ENCODE data around the gene RBMS3.
"Not testable (repeated sequence)": the region's sequence is repeated elsewhere in the genome, so short reads cannot be mapped to it uniquely, and the experiment has no call there.

Gene RBMS3

DNA sequence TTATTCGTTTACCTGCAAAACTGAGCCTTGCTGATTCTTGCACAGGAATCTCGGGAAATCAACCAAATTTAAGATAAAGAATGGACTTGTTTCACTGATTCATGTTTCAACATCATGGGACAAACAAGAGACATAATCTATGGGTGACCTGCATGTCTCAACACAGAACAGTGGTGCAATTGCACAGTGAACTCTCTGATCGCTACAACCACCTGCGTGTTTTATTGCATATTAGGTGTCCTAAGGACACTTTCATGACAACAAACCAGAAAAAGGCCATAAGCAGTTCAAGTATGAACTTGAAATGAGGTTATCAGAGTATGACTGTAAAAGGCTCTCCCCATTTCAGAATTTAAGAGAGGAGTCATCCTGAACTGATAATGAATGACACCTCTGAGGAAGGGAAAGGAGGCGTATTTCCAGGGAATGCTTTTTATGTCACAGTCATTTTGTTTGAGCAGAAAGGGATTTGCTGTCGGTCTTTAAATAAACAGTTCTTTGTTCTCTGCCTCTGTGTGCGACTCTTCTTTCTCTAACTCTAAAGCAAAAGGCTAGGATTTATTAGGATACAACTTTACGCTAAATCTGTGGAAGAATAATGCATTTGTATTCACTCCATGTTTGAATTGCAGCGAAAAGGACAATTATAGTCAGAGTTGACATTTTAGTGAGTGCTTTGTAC lies 167.2 kb downstream of the RBMS3 start:
- no peak for DNase-seq
- in situ Hi-C loops (cut with HindIII; ENCODE audit: low pct_ligation_motif_present, low pct_unique_long_range_greater_than_20kb, low sequenced_read_pairs), result no loop called here

DNA sequence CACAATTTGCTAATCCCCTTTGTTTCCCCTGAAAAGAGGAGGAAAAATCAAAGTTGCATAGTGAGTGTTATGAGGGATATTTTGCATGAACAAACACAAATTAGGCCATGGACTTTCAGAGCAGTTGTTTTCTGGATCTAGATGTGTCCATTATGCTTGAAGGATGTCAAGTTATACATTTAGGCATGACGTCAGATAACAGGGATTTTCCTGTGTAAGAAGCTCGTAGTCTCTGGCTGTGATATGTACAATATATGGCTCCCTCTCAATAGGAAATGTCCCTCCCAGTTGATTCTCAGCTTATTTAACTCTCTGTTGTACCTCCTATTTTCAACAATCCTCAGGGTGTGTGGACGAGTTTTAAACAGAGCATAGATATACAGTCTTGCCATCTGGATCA lies 171.0 kb downstream of the RBMS3 start:
- in situ Hi-C loops (cut with HindIII; ENCODE audit: low pct_ligation_motif_present, low pct_unique_long_range_greater_than_20kb, low sequenced_read_pairs), result no loop called here

DNA sequence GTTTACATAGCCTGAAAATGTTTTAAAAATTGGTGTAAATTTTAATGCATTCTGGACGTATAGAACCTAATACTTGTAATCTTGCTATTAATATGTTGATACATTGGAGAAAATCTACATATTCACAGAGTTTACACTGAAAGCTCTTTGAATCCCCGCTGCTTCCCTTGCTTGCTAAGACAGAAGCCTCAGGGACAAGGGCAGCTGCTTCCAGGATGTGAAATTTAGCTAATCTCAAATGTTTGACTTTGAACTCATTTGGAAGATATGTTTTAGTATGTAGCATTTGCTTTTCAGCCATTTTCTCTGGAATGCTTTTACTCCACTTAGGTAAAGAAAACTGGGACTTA lies 172.0 kb downstream of the RBMS3 start:
- in situ Hi-C loops (cut with HindIII; ENCODE audit: low pct_ligation_motif_present, low pct_unique_long_range_greater_than_20kb, low sequenced_read_pairs), result no loop called here

More for the DNA sequence above, 171.0 kb downstream of the RBMS3 start:
- DNase-seq, result no peak

DNA sequence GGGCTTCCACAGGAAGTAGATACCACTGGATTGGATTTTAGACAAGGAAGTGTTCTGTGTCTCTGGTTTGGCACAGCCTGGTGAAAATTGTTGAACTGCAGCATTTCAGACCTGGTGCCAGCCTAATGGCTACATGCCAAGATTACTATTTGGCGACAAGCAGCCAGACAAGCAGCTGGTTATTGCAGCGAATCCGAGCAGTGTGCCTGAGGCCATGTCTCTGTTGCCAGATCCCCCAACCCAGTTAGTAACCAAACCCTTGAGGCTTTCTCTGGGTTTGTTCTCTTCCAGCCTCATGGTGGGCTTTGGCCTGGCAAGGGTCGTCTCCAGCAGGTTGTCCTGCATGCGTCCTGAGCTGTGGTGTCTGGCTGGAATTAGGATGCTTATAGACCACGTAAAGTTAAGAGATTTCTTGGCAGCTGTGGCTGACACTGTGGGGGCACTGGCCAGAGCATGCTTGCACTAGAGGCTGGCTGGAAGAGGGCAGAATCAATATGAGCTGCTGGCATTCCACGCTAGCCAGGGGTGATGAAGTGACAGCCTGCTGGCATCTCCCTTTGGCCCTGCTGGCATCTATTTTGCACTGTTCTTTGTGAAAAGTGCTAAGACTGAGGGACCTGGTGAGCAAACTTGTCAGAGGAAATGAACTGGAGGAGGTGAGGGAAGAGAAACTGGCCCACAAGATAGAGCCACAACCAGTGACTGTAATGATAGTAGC lies 172.6 kb downstream of the RBMS3 start:
- in situ Hi-C loops (cut with HindIII; ENCODE audit: low pct_ligation_motif_present, low pct_unique_long_range_greater_than_20kb, low sequenced_read_pairs), result no loop called here
- DNase-seq, result peak; percentile 40

More for the DNA sequence above, 172.0 kb downstream of the RBMS3 start:
- DNase-seq, result no peak

DNA sequence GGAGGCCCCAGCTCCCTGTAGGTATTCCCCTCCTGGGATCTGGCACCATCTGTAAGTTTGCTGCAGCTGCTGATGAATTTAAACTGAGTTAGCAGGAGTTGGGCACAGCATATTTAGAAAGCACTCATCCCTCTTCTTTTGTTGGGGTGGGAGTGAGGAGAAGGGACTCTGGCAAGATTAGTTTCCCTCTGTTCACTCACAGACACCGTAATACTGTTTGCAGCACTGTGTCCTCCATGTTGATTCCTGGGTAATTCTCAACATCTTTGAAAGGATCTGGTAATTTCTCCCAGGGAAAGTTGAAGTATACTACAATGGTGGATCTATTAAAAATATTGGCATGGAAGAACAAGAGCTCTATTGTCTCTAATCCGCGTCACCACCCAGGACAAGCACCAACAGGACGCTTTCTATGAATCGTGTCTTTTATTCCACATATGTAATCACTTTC lies 173.3 kb downstream of the RBMS3 start:
- in situ Hi-C loops (cut with HindIII; ENCODE audit: low pct_ligation_motif_present, low pct_unique_long_range_greater_than_20kb, low sequenced_read_pairs), result no loop called here
- DNase-seq, result no peak

DNA sequence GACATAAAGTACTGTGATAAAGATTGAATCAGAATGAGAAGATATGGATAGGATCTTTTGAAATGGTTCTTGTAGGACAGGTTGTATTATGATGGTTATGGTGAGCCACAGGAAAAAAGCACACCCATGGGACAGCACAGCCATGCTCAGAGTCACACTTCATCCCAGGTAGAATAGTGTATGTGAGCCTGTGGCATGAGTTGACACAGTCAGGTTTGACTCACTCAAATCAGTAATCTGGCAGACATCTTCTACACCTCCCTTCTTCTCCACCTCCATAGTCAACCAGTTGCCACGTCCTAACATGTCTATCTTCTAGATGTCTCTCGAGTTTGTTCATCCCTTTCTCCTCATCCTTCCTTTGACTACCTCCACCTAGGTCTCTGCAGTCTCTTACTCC lies 176.0 kb downstream of the RBMS3 start:
- in situ Hi-C loops (cut with HindIII; ENCODE audit: low pct_ligation_motif_present, low pct_unique_long_range_greater_than_20kb, low sequenced_read_pairs), result no loop called here
- no peak for DNase-seq

DNA sequence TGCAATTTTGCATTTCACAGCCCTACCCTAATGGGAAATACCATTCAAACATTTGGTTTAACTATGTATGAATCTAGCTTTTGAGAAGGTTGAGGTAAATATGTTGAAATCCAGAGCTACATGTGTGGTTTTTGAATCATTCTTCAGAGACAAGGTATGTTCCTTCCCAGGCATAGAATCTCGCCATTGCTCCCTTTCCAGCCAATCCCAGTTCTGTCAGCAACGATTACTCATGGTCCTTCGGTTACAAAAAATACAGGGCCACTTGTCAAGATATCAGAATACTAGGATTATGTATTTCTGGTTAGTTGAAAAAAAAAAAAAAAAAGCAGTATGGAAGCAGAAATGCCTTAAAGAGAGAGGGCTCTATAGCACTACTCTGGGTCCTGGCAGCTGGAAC lies 182.4 kb downstream of the RBMS3 start:
- DNase-seq, result no peak
- in situ Hi-C loops (cut with HindIII; ENCODE audit: low pct_ligation_motif_present, low pct_unique_long_range_greater_than_20kb, low sequenced_read_pairs), result no loop called here

DNA sequence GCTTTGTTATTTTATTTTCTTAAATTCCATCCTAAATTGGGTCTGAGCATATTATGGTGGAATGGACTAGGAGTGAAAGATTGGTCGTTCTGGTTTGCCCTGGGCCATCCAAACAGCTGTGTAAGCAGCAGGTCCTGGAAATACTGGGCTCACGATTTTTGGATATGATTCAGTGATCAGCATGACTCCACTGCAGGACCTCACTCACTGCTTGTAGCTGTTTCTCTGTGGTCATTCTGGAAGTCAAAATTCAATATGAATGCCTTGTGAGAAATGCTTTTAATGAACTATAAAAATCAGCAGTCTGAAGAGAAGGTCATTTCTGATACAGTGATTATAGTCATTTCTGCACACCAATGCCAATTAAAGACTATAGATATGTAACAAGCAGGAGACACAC lies 185.0 kb downstream of the RBMS3 start:
- in situ Hi-C loops (cut with HindIII; ENCODE audit: low pct_ligation_motif_present, low pct_unique_long_range_greater_than_20kb, low sequenced_read_pairs), result no loop called here
- peak; percentile 4 for DNase-seq

DNA sequence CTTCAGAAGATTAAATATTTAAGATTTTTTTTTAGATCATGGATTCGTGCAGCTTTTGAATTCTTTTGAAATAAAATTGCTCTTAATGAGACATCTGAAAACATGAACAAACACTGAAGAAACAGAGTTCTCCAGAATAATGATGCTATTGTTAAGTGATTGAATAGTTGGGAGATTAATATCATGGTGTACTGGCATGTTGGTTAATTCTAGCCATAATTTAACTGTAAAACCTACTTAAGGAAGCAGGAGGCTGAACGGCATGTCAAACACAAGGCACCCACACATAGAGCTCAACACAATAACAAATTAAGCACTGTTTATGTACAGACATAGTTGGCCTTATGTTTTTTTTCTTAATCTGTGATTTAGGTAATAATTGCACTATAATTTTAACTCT lies 185.6 kb downstream of the RBMS3 start:
- DNase-seq, result no peak
- in situ Hi-C loops (cut with HindIII; ENCODE audit: low pct_ligation_motif_present, low pct_unique_long_range_greater_than_20kb, low sequenced_read_pairs), result no loop called here

DNA sequence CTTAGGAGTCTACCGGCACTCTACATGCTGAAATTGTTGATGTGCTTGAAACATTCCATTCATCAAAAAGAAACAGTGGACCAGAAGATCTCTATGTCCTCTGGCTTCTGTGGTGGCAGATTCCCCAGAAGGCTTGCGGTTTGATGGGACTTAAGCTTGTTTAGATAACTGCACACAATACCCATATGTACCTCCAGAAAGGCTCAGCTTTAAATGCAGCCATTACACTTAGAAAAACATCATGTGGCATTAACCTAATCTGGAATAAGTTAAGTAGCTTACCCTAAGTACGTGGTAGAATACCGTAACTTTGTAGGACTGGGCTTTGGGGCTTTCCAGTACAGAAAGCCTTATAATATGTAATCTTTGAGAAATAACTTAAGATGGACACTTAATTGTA lies 187.3 kb downstream of the RBMS3 start:
- in situ Hi-C loops (cut with HindIII; ENCODE audit: low pct_ligation_motif_present, low pct_unique_long_range_greater_than_20kb, low sequenced_read_pairs), result no loop called here
- no peak for DNase-seq

DNA sequence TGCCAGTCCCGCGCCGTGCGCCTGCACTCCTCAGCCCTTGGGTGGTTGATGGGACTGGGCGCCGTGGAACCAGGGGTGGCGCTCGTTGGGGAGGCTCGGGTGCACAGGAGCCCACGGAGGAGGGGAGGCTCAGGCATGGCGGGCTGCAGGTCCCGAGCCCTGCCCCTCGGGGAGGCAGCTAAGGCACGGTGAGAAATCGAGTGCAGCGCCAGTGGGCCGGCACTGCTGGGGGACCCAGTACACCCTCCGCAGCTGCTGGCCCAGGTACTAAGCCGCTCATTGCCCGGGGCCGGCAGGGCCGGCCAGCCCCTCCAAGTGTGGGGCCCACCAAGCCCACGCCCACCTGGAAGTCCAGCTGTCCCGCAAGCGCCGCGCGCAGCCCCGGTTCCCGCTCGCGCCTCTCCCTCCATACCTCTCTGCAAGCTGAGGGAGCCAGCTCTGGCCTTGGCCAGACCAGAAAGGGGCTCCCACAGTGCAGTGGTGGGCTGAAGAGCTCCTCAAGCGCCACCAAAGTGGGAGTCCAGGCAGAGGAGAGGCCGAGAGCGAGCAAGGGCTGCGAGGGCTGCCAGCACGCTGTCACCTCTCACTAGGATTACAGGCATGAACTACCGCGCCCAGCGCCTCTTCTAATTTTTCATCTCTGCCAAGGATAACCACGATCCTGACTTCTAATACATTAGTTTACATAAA lies 192.8 kb downstream of the RBMS3 start:
- in situ Hi-C loops (cut with HindIII; ENCODE audit: low pct_ligation_motif_present, low pct_unique_long_range_greater_than_20kb, low sequenced_read_pairs); DNase-seq: not testable (repeated sequence)

DNA sequence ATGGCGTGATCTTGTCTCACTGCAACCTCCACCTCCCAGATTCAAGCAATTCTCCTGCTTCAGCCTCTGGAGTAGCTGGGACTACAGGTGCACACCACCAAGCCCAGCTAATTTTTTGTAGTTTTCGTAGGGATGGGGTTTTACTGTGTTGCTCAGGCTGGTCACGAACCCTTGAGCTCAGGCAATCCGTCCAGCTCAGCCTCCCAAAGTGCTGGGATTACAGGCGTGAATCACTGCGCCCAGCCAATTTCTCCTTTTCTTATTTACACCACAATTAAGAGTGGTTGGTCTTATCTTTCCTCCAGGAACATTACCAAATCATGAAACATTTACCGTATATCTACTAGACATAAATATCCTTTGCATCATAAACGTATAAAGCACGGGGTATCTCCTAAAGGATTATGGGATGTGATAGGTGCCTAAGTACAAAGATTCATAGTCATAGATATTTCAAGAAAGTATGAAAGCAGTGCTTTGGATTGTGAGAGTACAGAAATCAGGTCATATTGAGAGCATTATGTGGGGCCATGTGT lies 194.5 kb downstream of the RBMS3 start:
- no peak for DNase-seq
- in situ Hi-C loops (cut with HindIII; ENCODE audit: low pct_ligation_motif_present, low pct_unique_long_range_greater_than_20kb, low sequenced_read_pairs), result no loop called here

DNA sequence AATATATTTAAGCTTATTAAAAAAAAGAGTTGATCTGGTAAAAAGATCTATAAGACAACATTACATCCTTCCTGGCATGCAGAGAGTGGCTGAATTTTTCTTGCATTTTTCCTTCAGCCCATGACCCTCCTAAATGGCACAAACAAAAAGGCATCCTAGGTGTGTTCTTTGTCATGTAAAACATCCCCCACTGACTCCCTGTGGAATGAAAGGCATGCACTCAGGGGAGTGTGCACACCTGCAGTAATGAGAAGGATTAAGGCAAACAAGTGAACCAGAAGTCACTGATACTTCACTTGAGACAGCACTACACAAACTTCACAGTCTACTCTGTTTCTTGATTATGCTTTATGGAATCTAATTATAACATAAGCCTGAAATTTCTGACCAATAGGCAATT lies 195.0 kb downstream of the RBMS3 start:
- DNase-seq, result no peak
- in situ Hi-C loops (cut with HindIII; ENCODE audit: low pct_ligation_motif_present, low pct_unique_long_range_greater_than_20kb, low sequenced_read_pairs), result no loop called here

DNA sequence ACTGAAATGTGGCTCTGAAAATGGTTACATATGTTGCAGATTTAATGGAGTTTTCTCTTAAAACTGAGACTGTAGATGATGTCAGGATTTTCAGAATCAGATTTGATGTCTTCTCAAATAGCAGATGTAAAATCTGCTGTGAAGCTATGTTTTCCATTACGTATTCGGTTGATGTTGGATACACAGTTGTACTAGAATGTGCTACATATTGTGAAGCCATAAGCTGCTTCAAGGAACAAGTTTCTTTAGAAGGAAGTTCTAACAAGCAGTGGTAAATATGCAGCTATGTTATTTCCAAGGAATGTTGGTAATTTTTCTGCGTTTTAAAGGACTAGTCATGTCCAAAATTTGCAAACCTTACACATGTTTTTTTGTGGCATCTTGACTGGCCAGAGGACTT lies 197.7 kb downstream of the RBMS3 start:
- DNase-seq, result no peak
- in situ Hi-C loops (cut with HindIII; ENCODE audit: low pct_ligation_motif_present, low pct_unique_long_range_greater_than_20kb, low sequenced_read_pairs), result no loop called here

DNA sequence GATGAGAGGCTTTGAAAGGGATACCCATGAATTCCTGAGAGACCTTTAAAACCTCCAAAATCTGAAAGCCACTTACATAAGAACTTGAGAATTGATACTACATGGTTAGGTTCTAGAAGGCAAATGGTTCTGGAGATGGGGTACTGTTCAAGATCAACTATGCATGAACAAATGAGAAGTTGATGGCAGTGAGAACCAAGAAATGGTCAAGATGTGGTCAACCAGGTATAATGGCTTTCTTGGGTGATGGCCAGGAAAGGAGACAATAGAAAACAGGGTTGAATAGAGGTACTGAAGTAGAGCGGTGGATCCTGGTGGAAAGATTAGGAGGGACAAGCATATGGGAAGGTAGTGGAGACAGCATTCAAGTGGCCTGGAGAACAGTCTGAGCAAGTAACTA lies 200.4 kb downstream of the RBMS3 start:
- in situ Hi-C loops (cut with HindIII; ENCODE audit: low pct_ligation_motif_present, low pct_unique_long_range_greater_than_20kb, low sequenced_read_pairs), result no loop called here
- DNase-seq, result no peak

DNA sequence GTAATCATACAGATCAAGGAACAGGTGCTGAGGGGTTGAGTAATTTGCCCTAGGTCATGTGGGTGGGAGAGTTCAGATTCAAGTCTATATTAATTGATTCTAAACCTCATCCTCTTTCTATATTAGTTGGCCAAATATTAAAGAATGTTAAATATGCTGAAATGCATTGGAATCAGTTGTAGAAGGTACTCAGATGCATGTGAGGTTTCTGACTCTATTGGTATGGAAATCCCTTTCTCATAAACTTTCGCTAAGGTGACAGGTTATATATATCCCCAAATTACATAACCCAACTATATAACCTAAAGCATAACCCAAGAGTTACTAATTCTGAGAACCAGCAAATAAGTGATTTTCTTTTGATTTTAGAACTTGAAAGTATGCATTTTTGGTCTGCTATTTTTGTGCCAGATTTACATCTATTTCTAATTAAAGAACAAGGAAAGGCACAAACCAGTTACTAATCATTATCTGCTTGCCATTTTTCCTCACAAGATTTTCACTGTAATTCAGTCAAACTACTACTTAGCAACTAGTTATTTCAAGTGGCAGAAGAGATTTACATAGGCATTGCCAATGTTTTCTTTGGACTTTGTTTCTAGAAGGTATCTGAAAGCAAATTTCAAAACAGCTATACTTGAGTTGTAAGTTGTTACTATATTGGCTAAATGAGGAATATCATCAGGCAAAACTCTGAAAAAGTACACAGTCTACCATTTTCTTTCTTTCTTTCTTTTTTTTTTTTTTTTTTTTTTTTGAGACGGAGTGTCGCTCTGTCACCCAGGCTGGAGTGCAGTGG lies 201.3 kb downstream of the RBMS3 start:
- in situ Hi-C loops (cut with HindIII; ENCODE audit: low pct_ligation_motif_present, low pct_unique_long_range_greater_than_20kb, low sequenced_read_pairs), result no loop called here
- no peak for DNase-seq

DNA sequence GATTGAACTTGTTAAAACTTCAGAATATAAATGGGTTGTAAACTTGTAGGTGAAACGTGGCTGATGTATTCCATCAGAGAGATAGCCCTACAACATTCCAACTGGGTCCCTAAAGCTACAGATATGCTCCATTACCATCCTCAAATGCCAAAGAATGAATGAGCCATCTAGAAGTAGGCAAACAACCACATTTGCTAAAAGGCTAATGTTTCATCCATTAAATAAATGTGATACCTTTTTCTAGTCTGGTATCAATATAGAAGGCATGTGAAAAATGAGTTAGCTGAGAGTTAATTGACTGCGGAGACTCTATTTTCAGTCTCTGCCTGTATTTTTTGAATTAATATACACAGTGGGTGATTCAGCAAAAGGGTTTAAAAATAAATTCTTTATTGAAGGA lies 203.8 kb downstream of the RBMS3 start:
- no peak for DNase-seq
- in situ Hi-C loops (cut with HindIII; ENCODE audit: low pct_ligation_motif_present, low pct_unique_long_range_greater_than_20kb, low sequenced_read_pairs), result no loop called here

DNA sequence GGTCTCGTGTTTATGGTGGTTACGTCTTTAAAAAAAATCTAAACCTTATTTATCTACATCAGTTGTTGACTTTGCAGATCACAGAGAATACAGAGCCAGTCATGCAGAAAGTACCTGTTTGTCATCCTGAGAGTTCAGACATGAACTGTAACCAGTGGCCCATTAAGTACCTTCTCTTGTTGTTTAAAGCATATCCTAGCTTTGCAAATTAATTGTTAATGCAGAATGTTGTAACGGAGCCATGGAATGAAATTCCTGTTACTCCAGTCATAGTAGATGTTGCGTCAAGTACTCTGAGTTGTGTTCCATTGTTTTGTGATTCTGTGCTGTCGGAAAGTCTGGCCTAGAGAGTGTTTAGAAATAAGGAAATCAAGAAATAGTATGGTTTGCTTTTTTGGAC lies 205.2 kb downstream of the RBMS3 start:
- peak; percentile 77 for DNase-seq
- in situ Hi-C loops (cut with HindIII; ENCODE audit: low pct_ligation_motif_present, low pct_unique_long_range_greater_than_20kb, low sequenced_read_pairs), result no loop called here

DNA sequence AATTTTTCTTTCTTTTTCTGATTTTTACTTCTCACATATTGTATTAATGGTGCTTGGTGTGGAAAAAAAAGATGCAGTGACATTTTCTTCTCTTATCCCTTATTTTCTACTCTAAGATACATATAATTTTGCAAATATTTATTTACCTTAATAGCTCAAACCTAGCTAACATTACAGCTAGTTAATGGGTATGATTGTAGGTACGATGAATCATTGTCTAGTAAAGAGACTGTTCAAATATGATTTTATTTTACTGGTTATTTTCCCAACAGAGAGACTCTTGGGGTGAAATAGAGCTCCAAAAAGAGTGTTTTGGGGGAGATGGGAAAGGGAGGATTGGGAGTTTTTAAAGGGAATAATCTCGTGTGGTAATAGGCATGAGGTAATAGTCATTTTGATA lies 206.0 kb downstream of the RBMS3 start:
- DNase-seq, result no peak
- in situ Hi-C loops (cut with HindIII; ENCODE audit: low pct_ligation_motif_present, low pct_unique_long_range_greater_than_20kb, low sequenced_read_pairs), result no loop called here
